H1 (cell line): ENCODE data around the gene TMEM235. TPM values are rescaled to one million over a fixed set of nuclear protein-coding genes. Genes with fewer than 3 reads are reported as not detected.

Source experiments
- CTCF ChIA-PET: fragments of 300-600 bp; sonication (Branson Sonifier 250); formaldehyde crosslinking; loops from one replicate; lab custom pipeline; 2021; ENCODE audit not compliant: partially characterized antibody; lab: Charles Lee
- POLR2A ChIA-PET: fragments of 300-600 bp; sonication (Branson Sonifier 250); formaldehyde crosslinking; loops from one replicate; lab custom pipeline; 2021; ENCODE audit warnings: inconsistent platforms; ENCODE audit not compliant: partially characterized antibody; lab: Charles Lee
- DNase-seq, 2 experiments: peaks; one replicate each; pipeline versions ENCODE4 v3.0.0 to v3.0.0-alpha.2; 2010 to 2022; ENCODE audit warnings: low spot score in 2 of 2, low read depth in 1 of 2, mixed read lengths in 1 of 2
- FAIRE-seq: peaks from 2 replicates; lab custom pipeline; 2011; peaks lifted over from hg19 to GRCh38; lab: Jason Lieb, UNC
- H2AFZ ChIP-seq: 2 replicates; pipeline ENCODE4 v1.8.1; 2012; ENCODE audit warnings: low read length, inconsistent platforms
- H2AK5ac ChIP-seq: 2 replicates; pipeline ENCODE4 v1.6.1; 2013; ENCODE audit warnings: low read depth, low read length
- H2BK120ac ChIP-seq: replicated peaks from 2 replicates; pipeline ENCODE3; 2013; ENCODE audit warnings: low read depth, low read length, inconsistent platforms
- H2BK12ac ChIP-seq: 2 replicates; pipeline ENCODE4 v1.6.1; 2013; ENCODE audit warnings: low read depth, low read length
- H2BK15ac ChIP-seq: 2 replicates; pipeline ENCODE4 v1.6.1; 2013; ENCODE audit warnings: low read length
- H2BK20ac ChIP-seq: 2 replicates; pipeline ENCODE4 v1.6.1; 2013; ENCODE audit warnings: low read length
- H2BK5ac ChIP-seq: 2 replicates; pipeline ENCODE4 v1.6.1; 2013; ENCODE audit warnings: low read depth, low read length
- H3K14ac ChIP-seq: 2 replicates; pipeline ENCODE4 v1.6.1; 2013; ENCODE audit warnings: inconsistent platforms; ENCODE audit not compliant: insufficient read length
- H3K18ac ChIP-seq: 2 replicates; pipeline ENCODE4 v1.6.1; 2013; ENCODE audit warnings: low read length; ENCODE audit errors: extremely low read depth
- H3K23ac ChIP-seq: 2 replicates; pipeline ENCODE4 v1.6.1; 2013; ENCODE audit warnings: inconsistent platforms; ENCODE audit not compliant: insufficient read length
- H3K23me2 ChIP-seq: 2 replicates; pipeline ENCODE4 v1.6.1; 2013; ENCODE audit warnings: low read depth, low read length
- H3K27ac ChIP-seq: 2 replicates; pipeline ENCODE4 v1.6.1; 2011; ENCODE audit warnings: low read depth, low read length, inconsistent platforms
- H3K27me3 ChIP-seq, 4 experiments: replicated peaks in 1 of 4; 1 replicate in 1 of 4; 2 replicates in 3 of 4; pipeline versions ENCODE4 v1.6.1 to v1.8.1; 2011 to 2013; ENCODE audit warnings: low read length in 3 of 4, mild to moderate bottlenecking in 3 of 4, inconsistent platforms in 2 of 4, mixed read lengths in 2 of 4, moderate library complexity in 1 of 4; ENCODE audit not compliant: control insufficient read depth in 3 of 4, insufficient read depth in 3 of 4; ENCODE audit errors: extremely low read depth in 1 of 4
- H3K36me3 ChIP-seq, 4 experiments: 2 replicates each; pipeline versions ENCODE4 v1.6.1 to v1.8.1; 2011 to 2013; ENCODE audit warnings: mild to moderate bottlenecking in 4 of 4, low read length in 3 of 4, moderate library complexity in 2 of 4, control low read depth in 1 of 4, inconsistent platforms in 1 of 4; ENCODE audit not compliant: insufficient read depth in 4 of 4, control insufficient read depth in 2 of 4
- H3K4ac ChIP-seq: replicated peaks from 2 replicates; pipeline ENCODE3; 2013; ENCODE audit warnings: low read length, low read depth, mixed read lengths, inconsistent platforms; ENCODE audit not compliant: insufficient read length
- H3K4me1 ChIP-seq, 4 experiments: replicated peaks in 1 of 4; 1 replicate in 1 of 4; 2 replicates in 3 of 4; pipeline versions ENCODE4 v1.6.1 to v1.8.1; 2011 to 2013; ENCODE audit warnings: low read length in 3 of 4, inconsistent platforms in 2 of 4, mixed read lengths in 1 of 4; ENCODE audit not compliant: insufficient read depth in 4 of 4, control insufficient read depth in 3 of 4
- H3K4me2 ChIP-seq, 2 experiments: 2 replicates each; pipeline versions ENCODE4 v1.6.1 to v1.8.1; 2011 to 2013; ENCODE audit warnings: low read depth in 2 of 2, low read length in 2 of 2, control low read depth in 1 of 2, inconsistent platforms in 1 of 2, mild to moderate bottlenecking in 1 of 2; ENCODE audit not compliant: insufficient read depth in 1 of 2
- H3K4me3 ChIP-seq, 4 experiments: fragments of 200-600, 300-600 bp in 1 of 4; sonication (generic), shearing (Covaris generic), sonication (Bioruptor Twin) in 1 of 4; 2 replicates each; pipeline versions ENCODE4 v1.5.1 to v1.8.1; 2011 to 2016; ENCODE audit warnings: low read length in 4 of 4, low read depth in 3 of 4, control low read depth in 2 of 4, inconsistent platforms in 2 of 4, mild to moderate bottlenecking in 2 of 4, mixed read lengths in 1 of 4, moderate library complexity in 1 of 4; ENCODE audit not compliant: insufficient read depth in 2 of 4; ENCODE audit errors: extremely low read depth in 1 of 4
- H3K56ac ChIP-seq: replicated peaks from 2 replicates; pipeline ENCODE3; 2013; ENCODE audit warnings: low read depth, mild to moderate bottlenecking, mixed read lengths, low read length, inconsistent platforms; ENCODE audit not compliant: insufficient read length
- H3K79me1 ChIP-seq: 2 replicates; pipeline ENCODE4 v1.6.1; 2013; ENCODE audit warnings: low read depth, low read length, control low read depth
- H3K79me2 ChIP-seq, 2 experiments: 2 replicates each; pipeline versions ENCODE4 v1.6.1 to v1.8.1; 2012 to 2013; ENCODE audit warnings: low read length in 2 of 2, mild to moderate bottlenecking in 2 of 2, inconsistent platforms in 1 of 2; ENCODE audit not compliant: insufficient read depth in 2 of 2, control insufficient read depth in 1 of 2
- H3K9ac ChIP-seq, 4 experiments: replicated peaks in 1 of 4; 1 replicate in 1 of 4; 2 replicates in 3 of 4; pipeline versions ENCODE4 v1.6.1 to v1.8.1; 2011 to 2013; ENCODE audit warnings: low read depth in 3 of 4, low read length in 3 of 4, control low read depth in 2 of 4, mild to moderate bottlenecking in 2 of 4, moderate library complexity in 2 of 4, inconsistent platforms in 1 of 4; ENCODE audit errors: extremely low read depth in 1 of 4
- H3K9me3 ChIP-seq, 2 experiments: 2 replicates each; pipeline versions ENCODE4 v1.6.1 to v1.8.1; 2012 to 2013; ENCODE audit warnings: mild to moderate bottlenecking in 2 of 2, moderate library complexity in 2 of 2, control low read depth in 1 of 2, inconsistent platforms in 1 of 2, low read depth in 1 of 2, low read length in 1 of 2, mixed read lengths in 1 of 2; ENCODE audit not compliant: insufficient read depth in 2 of 2
- H4K20me1 ChIP-seq, 2 experiments: replicated peaks in 1 of 2; 2 replicates each; pipeline versions ENCODE3 to v1.8.1; 2011 to 2013; ENCODE audit warnings: inconsistent platforms in 2 of 2, low read length in 2 of 2, mild to moderate bottlenecking in 1 of 2; ENCODE audit not compliant: insufficient read depth in 2 of 2, control insufficient read depth in 1 of 2
- H4K5ac ChIP-seq: 2 replicates; pipeline ENCODE4 v1.6.1; 2013; ENCODE audit warnings: low read length, low read depth, mixed read lengths, inconsistent platforms; ENCODE audit not compliant: insufficient read length
- H4K8ac ChIP-seq: 2 replicates; pipeline ENCODE4 v1.8.0; 2013; ENCODE audit warnings: mild to moderate bottlenecking, moderate library complexity, low read length, inconsistent platforms; ENCODE audit not compliant: insufficient read depth; ENCODE audit errors: extremely low read depth
- H4K91ac ChIP-seq: replicated peaks from 2 replicates; pipeline ENCODE3; 2013; ENCODE audit warnings: low read length, mixed read lengths, inconsistent platforms; ENCODE audit not compliant: insufficient read length
- ASH2L ChIP-seq: fragments of 200-600, 300-600 bp; sonication (generic); IDR thresholded peaks from one replicate; pipeline ENCODE4 v1.7.1; 2017; ENCODE audit warnings: low read length
- CEBPB ChIP-seq: IDR thresholded peaks from 2 replicates; pipeline ENCODE4 v1.6.1; 2012; ENCODE audit warnings: low read depth, low read length
- CHD2 ChIP-seq: IDR thresholded peaks from 2 replicates; pipeline ENCODE4 v1.6.1; 2012; ENCODE audit warnings: low read length, improper control_type of control experiment
- HDAC6 ChIP-seq: IDR thresholded peaks from one replicate; pipeline ENCODE4 v1.7.1; 2012; ENCODE audit warnings: low read depth, mild to moderate bottlenecking, inconsistent platforms, low read length, moderate library complexity
- KDM4A ChIP-seq: IDR thresholded peaks from one replicate; pipeline ENCODE4 v1.7.1; 2012; ENCODE audit warnings: low read depth, mild to moderate bottlenecking, moderate library complexity, low read length, inconsistent platforms; ENCODE audit not compliant: severe bottlenecking
- NANOG ChIP-seq: IDR thresholded peaks from 2 replicates; pipeline ENCODE4 v1.6.1; 2011; ENCODE audit warnings: low read length, low read depth, mild to moderate bottlenecking, inconsistent platforms; ENCODE audit not compliant: insufficient read depth, poor library complexity, severe bottlenecking
- SP2 ChIP-seq: IDR thresholded peaks from 2 replicates; pipeline ENCODE4 v1.6.1; 2012; ENCODE audit warnings: mild to moderate bottlenecking, low read length, inconsistent platforms
- TCF12 ChIP-seq: IDR thresholded peaks from 2 replicates; pipeline ENCODE4 v1.6.1; 2011; ENCODE audit warnings: low read depth, mild to moderate bottlenecking, low read length
- WGBS, 2 experiments: shearing (Covaris generic) in 1 of 2; methylation state at CpG; one replicate each; pipeline versions ENCODE4 v1.1.6 to v1.1.7; 2013 to 2015; ENCODE audit warnings: low lambda C conversion rate in 2 of 2, mixed read lengths in 2 of 2, inconsistent platforms in 1 of 2, low coverage in 1 of 2, missing lambda C conversion rate in 1 of 2; ENCODE audit not compliant: insufficient replicate concordance in 2 of 2, insufficient coverage in 1 of 2, insufficient read length in 1 of 2; ENCODE audit errors: extremely low coverage in 1 of 2, missing lambda C conversion rate in 1 of 2; 5-methylcytosine and 5-hydroxymethylcytosine counted together
- polyA plus RNA-seq, 7 experiments: library from polyadenylated mRNA; depleted of rRNA in 3 of 7; stranded (reverse) in 5 of 7; unstranded in 2 of 7; fragments of >200 nt in 5 of 7; fragments of 200-250 nt in 2 of 7; gene quantifications; 1 replicate in 5 of 7; 2 replicates in 1 of 7; 4 replicates in 1 of 7; pipeline versions ENCODE4 v1.2.1 to v1.2.3, GENCODE V29; 2011 to 2013; ENCODE audit warnings: missing spikeins in 2 of 7, mixed read lengths in 2 of 7
- total RNA-seq: library from RNA; stranded (reverse); fragmentation: NEBNext Ultra II Directional; extraction: Animal tissue kit (Norgen Biotek cat#: 25700); gene quantifications from 2 replicates; pipeline ENCODE4 v1.2.1, GENCODE V29; 2021

The TMEM235 gene
- total and polyA plus RNA-seq, 2 of the 8 experiments (the other 6 are each of a cell fraction or from before 2014, with no cell fraction given) = 0.05 to 0.15 TPM

DNA sequence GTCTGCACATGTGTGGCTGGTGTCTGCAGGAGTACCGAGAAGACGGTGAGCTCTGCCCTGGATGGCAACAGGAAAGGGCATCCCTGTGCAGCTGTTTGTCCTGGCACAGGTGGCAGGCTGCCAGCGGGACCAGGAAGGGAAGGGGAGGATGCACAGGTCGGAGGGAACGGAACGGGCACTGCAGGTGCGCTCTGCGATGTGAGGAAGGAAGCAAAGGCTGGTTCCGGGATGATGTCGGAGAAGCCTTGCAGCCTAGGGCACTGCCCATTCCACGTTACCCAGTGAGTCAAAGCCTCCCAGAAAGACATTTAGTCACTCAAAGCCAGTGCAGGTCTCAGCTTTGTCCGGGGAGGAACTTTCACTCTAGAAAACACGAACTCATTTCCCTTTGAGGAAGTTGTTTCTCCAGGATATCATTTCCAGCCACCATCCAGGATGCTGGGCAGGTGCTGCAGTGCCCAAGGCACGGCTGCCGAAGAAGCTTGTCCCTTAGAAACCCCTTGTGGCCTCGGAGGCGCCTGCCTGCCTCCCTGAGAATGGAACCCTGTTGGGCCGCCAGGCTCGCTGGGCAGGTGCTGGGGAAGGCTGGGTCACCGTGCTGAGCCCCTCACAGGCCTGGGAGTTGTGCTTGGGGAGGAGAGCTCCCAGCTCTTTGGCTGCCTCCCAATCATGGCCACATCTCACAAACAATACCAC lies 4.5 kb upstream of the TMEM235 start:
- Histone ChIP-seq H3K18ac (no peak overlapping the region), H3K4me2 (no peak overlapping the region), H4K5ac (no peak overlapping the region), H2AFZ (no peak overlapping the region), H3K56ac (no peak overlapping the region), H4K20me1 (peaks cover 0 to 1% of the 10 kb centered on the region in 2 experiments), H3K79me1 (no peaks in the 10 kb centered on the region), H2BK12ac (no peak overlapping the region), H2BK5ac (no peak overlapping the region), H3K14ac (no peak overlapping the region), H2BK120ac (no peak overlapping the region), H2AK5ac (no peak overlapping the region), H3K27me3 (peaks cover 0 to 15% (median 12%) of the 10 kb centered on the region in 4 experiments; a peak in 6 of 7 replicates), H2BK20ac (no peak overlapping the region; the same call in 1 of the 2 replicates), H3K23ac (no peak overlapping the region), H2BK15ac (no peak overlapping the region), H3K4ac (no peak overlapping the region), H4K8ac (peak overlapping the region; percentile 18; the same call in 1 of the 2 replicates), H4K91ac (no peak overlapping the region), H3K36me3 (peaks cover 13 to 24% (median 19%) of the 10 kb centered on the region in 4 experiments), H3K27ac (no peak overlapping the region), H3K4me1 (peaks cover 0 to 6% (median 5%) of the 10 kb centered on the region in 4 experiments; a peak in 5 of 7 replicates), H3K79me2 (no peaks in the 10 kb centered on the region), H3K9ac (no peak overlapping the region), H3K23me2 (peaks cover under 1% of the 10 kb centered on the region; the same call in 1 of the 2 replicates), H3K4me3 (no peak overlapping the region), H3K9me3 (no peaks in the 10 kb centered on the region)
- ChIA-PET CTCF (interaction anchor here (0.7 to 3.3 kb wide), 10 partner anchors 10 to 209 kb away, joined by 3 to 27 read pairs (median 3); partner anchors contain the start of genes AFMID and TK1), POLR2A (interaction anchor here (1.2 to 4.1 kb wide), 11 partner anchors 9 to 202 kb away, joined by 3 to 19 read pairs (median 5); partner anchors contain the start of genes AFMID and TK1)
- 85% methylated on average over 20 of the region's 20 CpGs; no CpG with 5 or more reads in 1 of the 2 experiments for WGBS, 2 experiments
- FAIRE-seq = no peak
- no peak for DNase-seq
- no peak for TF ChIP-seq HDAC6
- no peak for TF ChIP-seq TCF12
- no peak for TF ChIP-seq CEBPB
- no peak for TF ChIP-seq CHD2
- no peak for TF ChIP-seq ASH2L
- TF ChIP-seq NANOG = no peak
- TF ChIP-seq SP2 = no peak
- TF ChIP-seq KDM4A = no peak
